Stimulated activated CD8-positive, alpha-beta memory T cell treated with anti-CD3 and anti-CD28 coated beads, Interleukin-7, amount 100 ng/mL, for 24 hours (primary cell): ENCODE results near the gene TUBB2B.

Experiments
- DNase-seq: peaks from one replicate; pipeline ENCODE4 v3.0.0-alpha.2; 2020; ENCODE audit warnings: low read depth

Gene TUBB2B

GRCh38 chr6:3227363-3228045 lies at the start of gene TUBB2B:
Gene TUBB2B (minus strand): TSS chr6:3227653. CDS start chr6:3227543, 110 bp downstream.
- no peak for DNase-seq

DNA sequence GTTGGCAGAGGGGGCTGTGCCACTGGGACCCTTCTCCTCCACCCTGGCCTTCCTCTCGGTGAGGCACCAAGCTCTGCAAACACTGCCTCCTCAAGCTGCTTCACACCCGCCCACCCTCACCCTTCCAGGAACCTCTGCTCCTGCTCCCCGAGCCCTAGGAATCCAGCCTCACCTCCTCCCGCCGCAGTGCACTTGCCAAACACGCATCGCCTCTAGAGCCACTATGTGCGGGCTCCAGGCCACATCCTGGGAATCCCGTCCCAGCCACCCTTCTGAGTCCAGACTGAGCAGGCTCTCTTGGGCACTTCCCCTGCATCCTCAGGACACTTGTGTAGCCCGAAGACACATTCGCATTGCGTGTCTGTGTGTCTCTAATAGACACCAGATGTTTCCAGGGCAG lies 49.8 kb upstream of the TUBB2B start:
- no peak for DNase-seq

- no peak for DNase-seq
Measured at GRCh38 chr6:3276174-3277167, 49.0 kb upstream of the TUBB2B start.

GRCh38 chr6:3273707-3274521 lies 46.5 kb upstream of the TUBB2B start:
- no peak for DNase-seq

GRCh38 chr6:3272911-3273547 lies 45.6 kb upstream of the TUBB2B start:
- DNase-seq, result no peak

DNA sequence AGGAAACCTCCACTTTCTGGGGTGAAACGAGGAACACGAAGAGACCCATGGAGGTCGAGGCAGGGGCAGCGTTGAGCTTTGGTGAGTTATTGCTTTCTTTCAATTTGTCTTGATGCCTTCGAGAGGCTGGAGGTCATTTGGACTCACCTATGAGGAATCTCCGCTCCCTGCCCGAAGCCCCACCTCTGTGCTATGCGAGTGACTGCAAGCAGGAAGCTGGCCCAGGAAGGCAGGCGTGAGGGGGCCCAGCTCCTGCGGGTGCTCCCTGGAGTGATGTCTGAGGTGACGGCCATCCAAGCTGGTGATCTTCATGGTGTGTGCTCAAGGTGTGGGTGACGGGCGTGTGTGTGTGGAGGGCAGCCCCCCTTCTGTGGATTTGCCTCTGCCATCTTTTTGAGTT lies 44.3 kb upstream of the TUBB2B start:
- DNase-seq, result no peak

- DNase-seq, result no peak
Measured at GRCh38 chr6:3270258-3270657, 42.8 kb upstream of the TUBB2B start.

DNA sequence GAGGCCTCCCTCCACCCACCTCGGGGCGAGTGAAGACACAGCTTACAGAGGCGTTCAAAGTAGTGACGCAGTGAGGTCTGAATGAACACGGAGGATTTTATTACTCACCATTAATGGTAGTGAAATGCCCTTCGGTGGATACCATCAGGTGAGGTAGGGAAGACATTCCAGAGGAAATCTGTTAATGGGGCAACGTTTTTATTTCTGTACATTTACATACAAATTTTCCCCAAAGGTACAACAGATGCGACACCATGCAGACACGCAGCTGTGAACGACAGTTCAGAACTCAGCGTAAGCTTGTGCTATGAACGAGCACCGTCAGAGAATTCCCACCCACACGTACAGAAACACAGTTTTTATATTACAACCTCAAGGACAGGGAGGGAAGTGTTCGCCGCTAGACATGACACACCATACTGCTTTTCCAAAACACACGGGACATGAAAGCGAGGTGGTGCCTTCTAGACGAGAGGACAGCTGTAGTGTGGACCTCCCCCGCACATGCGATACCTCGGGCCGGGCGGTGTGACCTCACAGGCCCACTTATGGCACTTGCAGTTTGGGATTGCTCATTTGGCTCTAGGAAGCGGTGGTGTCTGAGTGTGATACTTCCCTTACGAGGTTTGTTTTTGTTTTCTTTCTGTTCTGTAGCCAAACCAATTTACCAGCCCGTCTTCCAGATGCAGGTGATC lies 42.0 kb upstream of the TUBB2B start:
- no peak for DNase-seq

DNA sequence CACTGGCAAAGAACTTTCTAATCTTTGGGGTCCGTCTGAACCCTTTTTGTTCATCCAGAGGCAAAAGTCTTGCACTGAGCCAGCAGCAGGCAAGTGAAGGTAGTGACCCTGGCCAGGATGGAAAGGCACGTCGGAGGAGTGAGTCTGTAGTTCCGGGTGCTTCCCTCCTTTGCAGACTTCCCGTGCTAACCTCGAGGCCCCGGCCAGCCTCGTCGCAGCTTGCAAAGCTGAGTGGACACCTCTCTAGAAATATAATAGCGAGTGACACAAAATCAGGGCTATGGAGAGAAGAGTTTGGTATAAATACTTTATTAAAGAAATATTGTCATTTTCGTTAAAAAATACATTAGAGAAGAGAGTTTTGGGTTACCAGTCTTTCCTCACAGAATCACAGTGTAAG lies 41.2 kb upstream of the TUBB2B start:
- DNase-seq, result no peak

- no peak for DNase-seq
Measured at GRCh38 chr6:3267162-3267561, 39.7 kb upstream of the TUBB2B start.

GRCh38 chr6:3266170-3266569 lies 38.7 kb upstream of the TUBB2B start:
- no peak for DNase-seq

DNA sequence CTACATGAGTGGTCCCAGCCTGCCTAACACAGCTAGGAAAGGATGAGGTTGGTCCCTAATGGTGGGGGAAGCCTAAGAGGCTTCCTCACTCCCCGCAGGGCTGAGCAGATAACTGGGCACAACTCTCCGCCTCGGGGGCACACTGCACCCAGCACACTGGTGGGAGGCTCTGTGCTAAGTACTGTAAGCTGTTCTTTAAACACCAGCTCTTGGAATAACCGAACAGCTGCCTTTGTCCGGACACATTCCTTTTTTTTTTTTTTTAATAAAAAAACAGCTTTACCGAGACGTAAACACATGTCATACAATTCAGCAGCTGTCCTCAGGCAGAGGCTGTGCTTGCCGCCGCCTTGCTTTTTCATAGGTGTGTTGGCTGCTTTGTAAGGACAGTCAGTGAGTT lies 38.2 kb upstream of the TUBB2B start:
- no peak for DNase-seq

DNA sequence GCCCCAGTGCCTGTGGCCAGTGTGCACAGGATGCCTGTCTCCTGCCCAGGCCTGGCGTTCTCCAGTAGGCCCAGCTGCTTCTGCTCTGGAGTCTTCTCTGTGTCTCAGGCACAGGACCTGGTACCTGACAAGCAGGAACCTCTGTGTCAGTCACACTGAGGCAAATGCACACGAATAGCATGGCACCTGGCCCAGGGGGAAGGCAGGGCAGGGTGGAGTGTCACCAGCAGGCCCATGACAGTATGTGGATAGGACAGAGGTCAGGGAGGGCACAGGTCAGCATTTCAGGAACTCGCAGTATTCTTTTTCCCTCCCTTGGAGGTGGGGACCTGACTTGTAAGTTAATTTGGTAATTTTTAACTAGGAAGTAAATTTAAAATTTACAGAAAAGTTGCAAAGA lies 36.9 kb upstream of the TUBB2B start:
- no peak for DNase-seq

GRCh38 chr6:3263096-3263495 lies 35.6 kb upstream of the TUBB2B start:
- no peak for DNase-seq

- no peak for DNase-seq
Measured at GRCh38 chr6:3261921-3262320, 34.5 kb upstream of the TUBB2B start.

DNA sequence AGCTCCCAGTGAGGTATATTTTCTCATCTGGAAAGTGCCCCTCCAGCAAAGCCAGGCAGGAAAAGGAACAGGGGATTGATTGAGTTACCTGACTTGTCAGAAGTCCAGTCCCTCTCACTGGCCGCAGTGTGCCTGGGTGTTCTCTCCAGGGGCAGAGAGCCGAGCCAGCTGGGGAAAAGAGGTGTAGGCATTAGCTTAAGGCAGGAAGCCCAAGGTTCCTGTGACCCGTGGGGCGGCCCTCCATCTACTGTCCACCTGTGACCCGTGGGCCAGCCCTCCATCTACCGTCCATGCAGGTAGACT lies 34.0 kb upstream of the TUBB2B start:
- DNase-seq, result no peak

- no peak for DNase-seq
Measured at GRCh38 chr6:3260772-3261517, 33.5 kb upstream of the TUBB2B start.

DNA sequence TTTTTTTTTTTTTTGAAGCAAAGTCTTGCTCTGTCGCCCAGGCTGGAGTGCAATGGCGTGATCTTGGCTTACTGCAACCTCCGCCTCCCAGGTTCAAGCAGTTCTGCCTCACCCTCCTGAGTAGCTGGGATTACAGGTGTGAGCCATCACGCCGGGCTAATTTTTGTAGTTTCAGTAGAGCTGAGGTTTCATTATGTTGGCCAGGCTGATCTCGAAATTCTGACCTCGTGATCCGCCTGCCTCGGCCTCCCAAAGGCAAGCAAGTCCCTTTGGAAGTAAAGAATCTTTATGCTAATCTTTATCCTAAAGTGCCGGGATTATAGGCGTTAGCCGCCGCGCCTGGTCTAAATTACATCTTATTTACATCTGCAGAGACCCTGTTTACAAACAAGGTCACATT lies 32.8 kb upstream of the TUBB2B start:
- DNase-seq, result no peak

GRCh38 chr6:3259491-3259958 lies 32.1 kb upstream of the TUBB2B start:
- no peak for DNase-seq

DNA sequence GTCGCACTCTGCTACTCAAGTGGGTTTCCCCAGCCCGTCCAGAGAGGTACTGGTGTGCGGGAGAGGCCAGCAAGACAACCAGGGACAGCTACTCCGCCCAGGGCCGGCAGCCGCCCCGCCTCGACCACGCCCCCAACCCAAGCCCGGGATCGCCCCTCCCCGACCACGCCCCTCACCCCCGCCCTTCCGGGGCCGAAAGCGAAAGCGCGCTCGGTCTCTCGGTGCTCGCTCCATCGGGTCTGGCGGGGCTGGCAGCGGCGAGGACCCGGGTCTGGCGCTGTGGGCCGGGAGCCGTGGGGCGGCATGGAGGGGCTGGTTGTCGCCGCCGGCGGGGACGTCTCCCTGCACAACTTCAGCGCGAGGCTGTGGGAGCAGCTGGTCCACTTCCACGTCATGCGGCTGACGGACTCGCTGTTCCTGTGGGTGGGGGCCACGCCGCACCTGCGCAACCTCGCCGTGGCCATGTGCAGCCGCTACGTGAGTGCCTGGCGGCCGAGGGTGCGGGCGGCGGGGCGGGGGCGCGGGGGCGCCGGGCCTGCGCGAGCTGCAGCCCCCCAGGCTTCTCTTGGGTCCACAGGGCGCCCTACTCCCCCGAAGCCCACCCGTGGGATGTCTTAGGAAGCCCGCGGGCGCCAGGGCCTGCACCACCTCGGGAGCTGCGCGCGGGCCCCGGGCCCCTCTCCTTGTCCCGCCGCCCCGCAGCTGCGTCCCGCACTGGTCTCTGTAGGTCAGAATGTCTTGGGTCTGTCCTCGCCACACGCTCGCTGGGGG lies 31.5 kb upstream of the TUBB2B start, which contains the start of gene PSMG4:
Gene PSMG4, plus strand, starts transcription at position 228 of the 771 bp plus-strand sequence. Its CDS starts 76 bp downstream, at position 304.
- peak; percentile 89 for DNase-seq
